ENCODE measurements around the gene DDI1.
"Not testable (repeated sequence)": the region's sequence is repeated elsewhere in the genome, so short reads cannot be mapped to it uniquely, and the experiment has no call there.

The DDI1 gene

GRCh38 chr11:104041792-104042191 is 5.4 kb downstream of the DDI1 start:
- no peak for DNase-seq (ENCODE audit: low spot score)

- no peak for DNase-seq (ENCODE audit: low spot score)
Measured at GRCh38 chr11:104043142-104043541, 6.7 kb downstream of the DDI1 start.

GRCh38 chr11:104043678-104044239 is 7.3 kb downstream of the DDI1 start:
- DNase-seq (ENCODE audit: low spot score): no peak

GRCh38 chr11:104046331-104046730 is 9.9 kb downstream of the DDI1 start:
- DNase-seq (ENCODE audit: low spot score): no peak

- DNase-seq (ENCODE audit: low spot score): not testable (repeated sequence)
Measured at GRCh38 chr11:104046858-104047257, 10.4 kb downstream of the DDI1 start.

GRCh38 chr11:104049116-104049515 is 12.7 kb downstream of the DDI1 start:
- no peak for DNase-seq (ENCODE audit: low spot score)

GRCh38 chr11:104051778-104052177 is 15.3 kb downstream of the DDI1 start:
- no peak for DNase-seq (ENCODE audit: low spot score)

- DNase-seq (ENCODE audit: low spot score): no peak
Measured at GRCh38 chr11:104053743-104054478, 17.5 kb downstream of the DDI1 start.

GRCh38 chr11:104054911-104055529 is 18.6 kb downstream of the DDI1 start:
- DNase-seq (ENCODE audit: low spot score): no peak

GRCh38 chr11:104055596-104055995 is 19.2 kb downstream of the DDI1 start:
- no peak for DNase-seq (ENCODE audit: low spot score)

- no peak for DNase-seq (ENCODE audit: low spot score)
Measured at GRCh38 chr11:104057908-104058307, 21.5 kb downstream of the DDI1 start.

GRCh38 chr11:104058680-104059079 is 22.2 kb downstream of the DDI1 start:
- no peak for DNase-seq (ENCODE audit: low spot score)

GRCh38 chr11:104060004-104060794 is 23.8 kb downstream of the DDI1 start:
- DNase-seq (ENCODE audit: low spot score): no peak

- no peak for DNase-seq (ENCODE audit: low spot score)
Measured at GRCh38 chr11:104060820-104061219, 24.4 kb downstream of the DDI1 start.

- DNase-seq (ENCODE audit: low spot score): no peak
Measured at GRCh38 chr11:104061853-104062521, 25.5 kb downstream of the DDI1 start.

- no peak for DNase-seq (ENCODE audit: low spot score)
Measured at GRCh38 chr11:104064034-104064630, 27.7 kb downstream of the DDI1 start.

- DNase-seq (ENCODE audit: low spot score): no peak
Measured at GRCh38 chr11:104067534-104067933, 31.1 kb downstream of the DDI1 start.

GRCh38 chr11:104073950-104074705 is 37.7 kb downstream of the DDI1 start:
- DNase-seq (ENCODE audit: low spot score): peak; percentile 6

GRCh38 chr11:104075091-104075490 is 38.7 kb downstream of the DDI1 start:
- no peak for DNase-seq (ENCODE audit: low spot score)

GRCh38 chr11:104075706-104076105 is 39.3 kb downstream of the DDI1 start:
- no peak for DNase-seq (ENCODE audit: low spot score)

- DNase-seq (ENCODE audit: low spot score): no peak
Measured at GRCh38 chr11:104076455-104076854, 40.0 kb downstream of the DDI1 start.

Measured in AG08396 (cell line).